Liver (tissue), 9 donors: ENCODE measurements around the gene KMT2E. TPM values are rescaled to one million over a fixed set of nuclear protein-coding genes. Genes with fewer than 3 reads are reported as not detected.
A peak's percentile ranks its signal among the peaks of the same experiment; 100 is the strongest.

Experiments
- DNase-seq: peaks from one replicate; pipeline ENCODE4 v3.0.0-alpha.2; 2017; ENCODE audit warnings: low spot score
- H3K27ac ChIP-seq, 2 donors: one replicate each; pipeline ENCODE4 v1.7.0; 2013; ENCODE audit warnings: inconsistent platforms in 2 of 2, low read length in 2 of 2, control low read depth in 1 of 2, low read depth in 1 of 2, mild to moderate bottlenecking in 1 of 2
- H3K27me3 ChIP-seq, 4 donors: one replicate each; pipeline versions ENCODE4 v1.6.1 to v1.7.0; 2013; ENCODE audit warnings: low read length in 3 of 4, inconsistent platforms in 1 of 4, mild to moderate bottlenecking in 1 of 4, moderate library complexity in 1 of 4; ENCODE audit not compliant: control insufficient read depth in 4 of 4, insufficient read depth in 4 of 4
- H3K36me3 ChIP-seq, 4 donors: one replicate each; pipeline versions ENCODE4 v1.6.1 to v1.7.0; 2013; ENCODE audit warnings: low read length in 3 of 4, mild to moderate bottlenecking in 3 of 4, low read depth in 1 of 4, moderate library complexity in 1 of 4; ENCODE audit not compliant: control insufficient read depth in 4 of 4, insufficient read depth in 3 of 4
- H3K4me1 ChIP-seq, 4 donors: one replicate each; pipeline versions ENCODE4 v1.6.1 to v1.7.0; 2013; ENCODE audit warnings: low read length in 3 of 4, mild to moderate bottlenecking in 3 of 4, moderate library complexity in 1 of 4; ENCODE audit not compliant: control insufficient read depth in 4 of 4, insufficient read depth in 4 of 4
- H3K4me3 ChIP-seq, 3 donors: one replicate each; pipeline versions ENCODE4 v1.6.1 to v1.7.0; 2013; ENCODE audit warnings: low read length in 3 of 3, control low read depth in 1 of 3, low read depth in 1 of 3, mild to moderate bottlenecking in 1 of 3
- H3K9ac ChIP-seq, 2 donors: one replicate each; pipeline ENCODE4 v1.7.0; 2013; ENCODE audit warnings: low read length in 2 of 2, mild to moderate bottlenecking in 2 of 2, moderate library complexity in 2 of 2, control low read depth in 1 of 2, low read depth in 1 of 2
- H3K9me3 ChIP-seq, 4 donors: one replicate each; pipeline versions ENCODE4 v1.6.1 to v1.7.0; 2013; ENCODE audit warnings: low read length in 3 of 4; ENCODE audit not compliant: control insufficient read depth in 4 of 4
- EGR1 ChIP-seq, 2 donors: IDR thresholded peaks; 2 replicates each; pipeline ENCODE4 v1.6.1; 2016 to 2018; ENCODE audit warnings: antibody characterized with exemption in 2 of 2, low read depth in 2 of 2
- FOXA1 ChIP-seq: IDR thresholded peaks from 2 replicates; pipeline ENCODE4 v1.6.1; 2016; ENCODE audit warnings: antibody characterized with exemption
- FOXA2 ChIP-seq: IDR thresholded peaks from 2 replicates; pipeline ENCODE4 v1.6.1; 2016; ENCODE audit warnings: antibody characterized with exemption
- GABPA ChIP-seq, 2 donors: IDR thresholded peaks in 1 of 2; conservative IDR thresholded peaks in 1 of 2; 2 replicates each; pipeline ENCODE4 v1.6.1; 2016; ENCODE audit warnings: antibody characterized with exemption in 2 of 2, mild to moderate bottlenecking in 1 of 2, moderate library complexity in 1 of 2
- HNF4A ChIP-seq, 2 donors: conservative IDR thresholded peaks; 2 replicates each; pipeline ENCODE4 v1.6.1; 2016; ENCODE audit warnings: antibody characterized with exemption in 2 of 2, mild to moderate bottlenecking in 2 of 2
- HNF4G ChIP-seq: IDR thresholded peaks from 2 replicates; pipeline ENCODE4 v1.6.1; 2016; ENCODE audit warnings: antibody characterized with exemption
- JUND ChIP-seq, 2 donors: IDR thresholded peaks; 2 replicates each; pipeline ENCODE4 v1.6.1; 2016; ENCODE audit warnings: antibody characterized with exemption in 2 of 2
- NR2F2 ChIP-seq: IDR thresholded peaks from 2 replicates; pipeline ENCODE4 v1.6.1; 2016; ENCODE audit warnings: antibody characterized with exemption
- RAD21 ChIP-seq, 2 donors: IDR thresholded peaks; 2 replicates each; pipeline ENCODE4 v1.6.1; 2016; ENCODE audit warnings: antibody characterized with exemption in 2 of 2, mild to moderate bottlenecking in 2 of 2
- RXRA ChIP-seq, 2 donors: IDR thresholded peaks; 2 replicates each; pipeline ENCODE4 v1.6.1; 2017 to 2018; ENCODE audit warnings: antibody characterized with exemption in 2 of 2, mild to moderate bottlenecking in 1 of 2
- SP1 ChIP-seq: IDR thresholded peaks from 2 replicates; pipeline ENCODE4 v1.6.1; 2018; ENCODE audit warnings: antibody characterized with exemption, mild to moderate bottlenecking
- TAF1 ChIP-seq: conservative IDR thresholded peaks from 2 replicates; pipeline ENCODE4 v1.6.1; 2016; ENCODE audit warnings: antibody characterized with exemption, mild to moderate bottlenecking
- WGBS: extraction: QIAGEN DNeasy Blood & Tissue Kit; methylation state at CpG from one replicate; pipeline ENCODE4 v1.1.7; 2013; 5-methylcytosine and 5-hydroxymethylcytosine counted together
- polyA plus RNA-seq, 2 donors: library from polyadenylated mRNA; stranded (reverse) in 1 of 2; unstranded in 1 of 2; fragments of 200-250 nt in 1 of 2; fragments of >200 nt in 1 of 2; fragmentation: Nextera tagmentation in 1 of 2; extraction: Ambion mirVana in 1 of 2; gene quantifications; one replicate each; pipeline versions ENCODE4 v1.2.1 to v1.2.3, GENCODE V29; 2013 to 2015
- total RNA-seq, 2 donors: library from RNA; depleted of rRNA; stranded (reverse); fragments of >200 nt; gene quantifications; one replicate each; pipeline ENCODE4 v1.2.3, GENCODE V29; 2014
- TF ChIP-seq, protein P1 (sequence below): IDR thresholded peaks from 2 replicates; pipeline ENCODE4 v1.6.1; 2016; ENCODE audit warnings: antibody characterized with exemption
- TF ChIP-seq, protein P2 (sequence below): IDR thresholded peaks from 2 replicates; pipeline ENCODE4 v1.6.1; 2016; ENCODE audit warnings: antibody characterized with exemption
- TF ChIP-seq, protein P3 (sequence below): fragments of 150-350 bp; IDR thresholded peaks from 2 replicates; pipeline ENCODE4 v1.5.1; 2017; ENCODE audit warnings: improper control_type of control experiment, low read depth, low read length; ENCODE audit not compliant: missing input control
- TF ChIP-seq, protein P4 (sequence below): IDR thresholded peaks from 2 replicates; pipeline ENCODE4 v1.6.1; 2016; ENCODE audit warnings: antibody characterized with exemption, mild to moderate bottlenecking
- TF ChIP-seq, protein P5 (sequence below): IDR thresholded peaks from 2 replicates; pipeline ENCODE4 v1.6.1; 2016; ENCODE audit warnings: antibody characterized with exemption
- donor health status: healthy.
- donor health status: healthy.
- donor health status: healthy.
- donor health status: healthy.
- donor health status: healthy.

The KMT2E gene
- total and polyA plus RNA-seq, 4 donors = 7.1 to 55.6 (median 42.4) TPM

DNA sequence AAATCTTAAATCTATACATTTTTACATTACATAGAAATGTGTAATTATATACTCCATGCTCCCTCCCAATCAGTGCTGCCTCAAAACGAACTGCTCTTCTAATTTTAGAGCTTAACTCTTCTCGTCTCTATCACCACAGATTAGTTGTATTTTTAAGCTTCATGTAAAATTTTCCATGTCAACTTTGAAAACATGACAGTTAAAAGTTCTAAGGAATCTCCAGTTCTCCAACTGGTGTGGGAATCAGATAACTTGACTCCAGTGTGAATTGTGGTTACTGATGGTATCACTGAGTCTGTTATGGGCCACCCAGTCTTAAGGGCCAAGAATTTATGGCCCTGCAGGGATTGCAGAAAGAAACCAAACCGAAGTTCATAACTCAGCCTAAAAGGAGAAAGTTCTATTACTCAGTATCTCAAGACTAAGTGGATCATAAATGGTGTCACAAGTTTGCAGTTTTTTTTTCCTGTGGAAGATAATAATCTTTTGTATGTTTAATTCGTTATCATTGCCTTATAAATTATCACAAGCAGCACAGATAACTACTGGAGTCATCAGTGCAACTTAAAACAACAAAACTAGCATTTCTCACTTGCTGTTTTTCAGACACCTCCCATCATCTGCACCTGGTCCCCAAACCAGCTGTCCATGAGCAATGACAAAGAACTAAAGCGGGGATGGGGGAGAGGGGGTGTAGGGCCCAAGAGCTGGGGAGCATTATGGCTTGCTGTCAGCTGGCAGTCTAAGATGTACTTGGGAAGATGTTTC lies 31.5 kb upstream of the KMT2E start (continued):
- TF ChIP-seq, protein P1, sequence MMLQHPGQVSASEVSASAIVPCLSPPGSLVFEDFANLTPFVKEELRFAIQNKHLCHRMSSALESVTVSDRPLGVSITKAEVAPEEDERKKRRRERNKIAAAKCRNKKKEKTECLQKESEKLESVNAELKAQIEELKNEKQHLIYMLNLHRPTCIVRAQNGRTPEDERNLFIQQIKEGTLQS = no peak
- TF ChIP-seq HNF4A (conservative IDR thresholded peaks at IDR 0.05) = no peak
- no peak for TF ChIP-seq RAD21 (IDR thresholded peaks at IDR 0.05)
- no peak for TF ChIP-seq NR2F2

DNA sequence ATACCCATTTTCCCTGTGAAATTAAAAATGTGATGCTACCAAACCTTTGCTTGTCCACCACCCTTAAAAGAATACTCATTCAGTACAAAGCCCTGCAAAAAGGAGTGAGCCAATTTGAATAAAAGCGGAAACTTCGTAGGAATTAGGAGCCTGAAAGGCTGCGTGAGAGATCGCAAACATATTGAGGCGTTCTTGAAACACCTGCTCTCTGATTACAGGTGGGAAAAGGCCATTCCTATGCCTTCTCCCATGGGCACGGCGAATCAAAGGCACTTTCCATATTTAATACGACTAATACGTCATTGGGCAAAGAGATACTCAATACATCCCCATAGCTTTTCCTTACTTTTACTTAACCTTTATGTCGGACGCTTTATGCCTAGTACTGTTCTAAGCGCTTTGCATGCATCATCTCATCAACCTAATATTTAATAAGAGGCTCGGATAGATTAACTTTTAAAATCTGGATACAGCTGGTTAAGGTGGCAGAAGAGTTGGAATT lies 30.9 kb upstream of the KMT2E start:
- WGBS = 33% methylated on average over 13 of the region's 13 CpGs
- H3K9ac ChIP-seq = peak overlapping the region; percentile 84 to 94
- no peak for DNase-seq
- TF ChIP-seq JUND (IDR thresholded peaks at IDR 0.05) (no peak), FOXA2 (no peak), GABPA (IDR thresholded peaks at IDR 0.05 in 1 of 2, conservative IDR thresholded peaks at IDR 0.05 in 1 of 2) (no peak), EGR1 (IDR thresholded peaks at IDR 0.05; ENCODE audit: low read depth in 2 of 2) (no peak), TAF1 (no peak), HNF4G (no peak), SP1 (no peak), RXRA (IDR thresholded peaks at IDR 0.05) (no peak), HNF4A (conservative IDR thresholded peaks at IDR 0.05) (no peak), RAD21 (IDR thresholded peaks at IDR 0.05) (no peak), FOXA1 (no peak), NR2F2 (no peak)
- TF ChIP-seq, protein P2, sequence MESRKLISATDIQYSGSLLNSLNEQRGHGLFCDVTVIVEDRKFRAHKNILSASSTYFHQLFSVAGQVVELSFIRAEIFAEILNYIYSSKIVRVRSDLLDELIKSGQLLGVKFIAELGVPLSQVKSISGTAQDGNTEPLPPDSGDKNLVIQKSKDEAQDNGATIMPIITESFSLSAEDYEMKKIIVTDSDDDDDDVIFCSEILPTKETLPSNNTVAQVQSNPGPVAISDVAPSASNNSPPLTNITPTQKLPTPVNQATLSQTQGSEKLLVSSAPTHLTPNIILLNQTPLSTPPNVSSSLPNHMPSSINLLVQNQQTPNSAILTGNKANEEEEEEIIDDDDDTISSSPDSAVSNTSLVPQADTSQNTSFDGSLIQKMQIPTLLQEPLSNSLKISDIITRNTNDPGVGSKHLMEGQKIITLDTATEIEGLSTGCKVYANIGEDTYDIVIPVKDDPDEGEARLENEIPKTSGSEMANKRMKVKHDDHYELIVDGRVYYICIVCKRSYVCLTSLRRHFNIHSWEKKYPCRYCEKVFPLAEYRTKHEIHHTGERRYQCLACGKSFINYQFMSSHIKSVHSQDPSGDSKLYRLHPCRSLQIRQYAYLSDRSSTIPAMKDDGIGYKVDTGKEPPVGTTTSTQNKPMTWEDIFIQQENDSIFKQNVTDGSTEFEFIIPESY = no peak
- TF ChIP-seq, protein P3, sequence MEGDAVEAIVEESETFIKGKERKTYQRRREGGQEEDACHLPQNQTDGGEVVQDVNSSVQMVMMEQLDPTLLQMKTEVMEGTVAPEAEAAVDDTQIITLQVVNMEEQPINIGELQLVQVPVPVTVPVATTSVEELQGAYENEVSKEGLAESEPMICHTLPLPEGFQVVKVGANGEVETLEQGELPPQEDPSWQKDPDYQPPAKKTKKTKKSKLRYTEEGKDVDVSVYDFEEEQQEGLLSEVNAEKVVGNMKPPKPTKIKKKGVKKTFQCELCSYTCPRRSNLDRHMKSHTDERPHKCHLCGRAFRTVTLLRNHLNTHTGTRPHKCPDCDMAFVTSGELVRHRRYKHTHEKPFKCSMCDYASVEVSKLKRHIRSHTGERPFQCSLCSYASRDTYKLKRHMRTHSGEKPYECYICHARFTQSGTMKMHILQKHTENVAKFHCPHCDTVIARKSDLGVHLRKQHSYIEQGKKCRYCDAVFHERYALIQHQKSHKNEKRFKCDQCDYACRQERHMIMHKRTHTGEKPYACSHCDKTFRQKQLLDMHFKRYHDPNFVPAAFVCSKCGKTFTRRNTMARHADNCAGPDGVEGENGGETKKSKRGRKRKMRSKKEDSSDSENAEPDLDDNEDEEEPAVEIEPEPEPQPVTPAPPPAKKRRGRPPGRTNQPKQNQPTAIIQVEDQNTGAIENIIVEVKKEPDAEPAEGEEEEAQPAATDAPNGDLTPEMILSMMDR = no peak
- TF ChIP-seq, protein P1 = no peak
- TF ChIP-seq, protein P4, sequence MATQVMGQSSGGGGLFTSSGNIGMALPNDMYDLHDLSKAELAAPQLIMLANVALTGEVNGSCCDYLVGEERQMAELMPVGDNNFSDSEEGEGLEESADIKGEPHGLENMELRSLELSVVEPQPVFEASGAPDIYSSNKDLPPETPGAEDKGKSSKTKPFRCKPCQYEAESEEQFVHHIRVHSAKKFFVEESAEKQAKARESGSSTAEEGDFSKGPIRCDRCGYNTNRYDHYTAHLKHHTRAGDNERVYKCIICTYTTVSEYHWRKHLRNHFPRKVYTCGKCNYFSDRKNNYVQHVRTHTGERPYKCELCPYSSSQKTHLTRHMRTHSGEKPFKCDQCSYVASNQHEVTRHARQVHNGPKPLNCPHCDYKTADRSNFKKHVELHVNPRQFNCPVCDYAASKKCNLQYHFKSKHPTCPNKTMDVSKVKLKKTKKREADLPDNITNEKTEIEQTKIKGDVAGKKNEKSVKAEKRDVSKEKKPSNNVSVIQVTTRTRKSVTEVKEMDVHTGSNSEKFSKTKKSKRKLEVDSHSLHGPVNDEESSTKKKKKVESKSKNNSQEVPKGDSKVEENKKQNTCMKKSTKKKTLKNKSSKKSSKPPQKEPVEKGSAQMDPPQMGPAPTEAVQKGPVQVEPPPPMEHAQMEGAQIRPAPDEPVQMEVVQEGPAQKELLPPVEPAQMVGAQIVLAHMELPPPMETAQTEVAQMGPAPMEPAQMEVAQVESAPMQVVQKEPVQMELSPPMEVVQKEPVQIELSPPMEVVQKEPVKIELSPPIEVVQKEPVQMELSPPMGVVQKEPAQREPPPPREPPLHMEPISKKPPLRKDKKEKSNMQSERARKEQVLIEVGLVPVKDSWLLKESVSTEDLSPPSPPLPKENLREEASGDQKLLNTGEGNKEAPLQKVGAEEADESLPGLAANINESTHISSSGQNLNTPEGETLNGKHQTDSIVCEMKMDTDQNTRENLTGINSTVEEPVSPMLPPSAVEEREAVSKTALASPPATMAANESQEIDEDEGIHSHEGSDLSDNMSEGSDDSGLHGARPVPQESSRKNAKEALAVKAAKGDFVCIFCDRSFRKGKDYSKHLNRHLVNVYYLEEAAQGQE = no peak
- TF ChIP-seq, protein P5, sequence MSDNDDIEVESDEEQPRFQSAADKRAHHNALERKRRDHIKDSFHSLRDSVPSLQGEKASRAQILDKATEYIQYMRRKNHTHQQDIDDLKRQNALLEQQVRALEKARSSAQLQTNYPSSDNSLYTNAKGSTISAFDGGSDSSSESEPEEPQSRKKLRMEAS = no peak
- peak overlapping the region; percentile 92 to 97 for H3K27ac ChIP-seq
- peak overlapping the region; percentile 49 to 88 (median 65) for H3K4me3 ChIP-seq
- peaks cover 4 to 37% (median 24%) of the 10 kb centered on the region in 4 donors for H3K4me1 ChIP-seq
- H3K36me3 ChIP-seq = no peaks in the 10 kb centered on the region
- H3K27me3 ChIP-seq = no peaks in the 10 kb centered on the region
- no peaks in the 10 kb centered on the region for H3K9me3 ChIP-seq
